ENCODE results near the gene FRG2B.
"Not testable (repeated sequence)": the region's sequence is repeated elsewhere in the genome, so short reads cannot be mapped to it uniquely, and the experiment has no call there.

GRCh38 chr10:133637846-133638235 lies 11.2 kb upstream of the FRG2B start:
- TF ChIP-seq CTCF, POLR2A (IDR thresholded peaks at IDR 0.05): not testable (repeated sequence)
